IMR-90 (cell line): ENCODE data around the gene HMGN4. TPM values are rescaled to one million over a fixed set of nuclear protein-coding genes. Genes with fewer than 3 reads are reported as not detected.

Experiments
- ATAC-seq: fragments of 200-7000 bp; cut with Tn5 transposase; 2 replicates; pipeline ENCODE4 v1.9.1; 2020; ENCODE audit warnings: low read depth, mild to moderate bottlenecking, moderate library complexity
- BruUV-seq: library from RNA; stranded (reverse); fragments of 400-500 nt; replicated peaks from 2 replicates; lab custom pipeline; 2021; lab: Mats Ljungman, UMichigan
- CTCF ChIA-PET: fragments of 300-600 bp; formaldehyde crosslinking; extraction: SDS; loops from one replicate; lab custom pipeline; 2021; ENCODE audit warnings: antibody characterized with exemption; lab: Yijun Ruan, JAX
- POLR2A ChIA-PET: fragments of 300-600 bp; sonication (Branson Sonifier 250); formaldehyde crosslinking; loops from one replicate; lab custom pipeline; 2022; ENCODE audit warnings: antibody characterized with exemption; ENCODE audit not compliant: unreplicated experiment; lab: Charles Lee
- DNase-seq: peaks from one replicate; pipeline ENCODE4 v3.0.0; 2013
- H2AFZ ChIP-seq: replicated peaks from 2 replicates; pipeline ENCODE3; 2013; ENCODE audit warnings: low read length, mild to moderate bottlenecking; ENCODE audit not compliant: poor library complexity
- H2AK5ac ChIP-seq: 2 replicates; pipeline ENCODE4 v1.6.1; 2013; ENCODE audit warnings: low read depth, low read length, inconsistent platforms
- H2AK9ac ChIP-seq: replicated peaks from 2 replicates; pipeline ENCODE3; 2013; ENCODE audit warnings: mild to moderate bottlenecking, low read depth, low read length, moderate library complexity; ENCODE audit not compliant: poor library complexity
- H2BK120ac ChIP-seq: 2 replicates; pipeline ENCODE4 v1.6.1; 2013; ENCODE audit warnings: low read depth, low read length, inconsistent platforms
- H2BK15ac ChIP-seq: 3 replicates; pipeline ENCODE4 v1.6.1; 2013; ENCODE audit warnings: low read depth, low read length, inconsistent platforms
- H2BK20ac ChIP-seq: 2 replicates; pipeline ENCODE4 v1.6.1; 2013; ENCODE audit warnings: low read depth, mild to moderate bottlenecking, inconsistent platforms, low read length, moderate library complexity
- H2BK5ac ChIP-seq: 2 replicates; pipeline ENCODE4 v1.6.1; 2013; ENCODE audit warnings: mild to moderate bottlenecking, low read depth, low read length, inconsistent platforms; ENCODE audit not compliant: poor library complexity, severe bottlenecking
- H3K14ac ChIP-seq: replicated peaks from 2 replicates; pipeline ENCODE4 v1.6.1; 2013; ENCODE audit warnings: low read depth, low read length, inconsistent platforms
- H3K18ac ChIP-seq: 2 replicates; pipeline ENCODE4 v1.6.1; 2013; ENCODE audit warnings: low read depth, low read length, control low read depth
- H3K23ac ChIP-seq: 2 replicates; pipeline ENCODE4 v1.6.1; 2013; ENCODE audit warnings: low read depth, low read length, inconsistent platforms
- H3K27ac ChIP-seq: 2 replicates; pipeline ENCODE4 v1.5.1; 2013; ENCODE audit warnings: mild to moderate bottlenecking, control low read depth, low read length; ENCODE audit not compliant: insufficient read depth
- H3K27me3 ChIP-seq: 2 replicates; pipeline ENCODE4 v1.6.1; 2013; ENCODE audit warnings: low read length; ENCODE audit not compliant: control insufficient read depth, insufficient read depth
- H3K36me3 ChIP-seq: 2 replicates; pipeline ENCODE4 v1.6.1; 2013; ENCODE audit warnings: low read length, mixed read lengths; ENCODE audit not compliant: control insufficient read depth, insufficient read depth
- H3K4ac ChIP-seq: 2 replicates; pipeline ENCODE4 v1.6.1; 2013; ENCODE audit warnings: low read depth, low read length, inconsistent platforms
- H3K4me1 ChIP-seq: 2 replicates; pipeline ENCODE4 v1.6.1; 2013; ENCODE audit warnings: low read length, mixed read lengths; ENCODE audit not compliant: control insufficient read depth, insufficient read depth
- H3K4me2 ChIP-seq: 2 replicates; pipeline ENCODE4 v1.6.1; 2013; ENCODE audit warnings: low read depth, mild to moderate bottlenecking, control low read depth, low read length, moderate library complexity
- H3K4me3 ChIP-seq: 2 replicates; pipeline ENCODE4 v1.5.1; 2013; ENCODE audit warnings: low read depth, mild to moderate bottlenecking, control low read depth, low read length, moderate library complexity; ENCODE audit not compliant: insufficient read depth
- H3K56ac ChIP-seq: 2 replicates; pipeline ENCODE4 v1.6.1; 2013; ENCODE audit warnings: low read length, inconsistent platforms; ENCODE audit not compliant: insufficient read depth; ENCODE audit errors: extremely low read depth
- H3K79me1 ChIP-seq, 2 experiments: 2 replicates each; pipeline ENCODE4 v1.6.1; 2013; ENCODE audit warnings: low read length in 2 of 2, inconsistent platforms in 1 of 2, low read depth in 1 of 2
- H3K9ac ChIP-seq: 2 replicates; pipeline ENCODE4 v1.6.1; 2013; ENCODE audit warnings: low read depth, low read length, control low read depth
- H3K9me1 ChIP-seq: 2 replicates; pipeline ENCODE4 v1.6.1; 2013; ENCODE audit warnings: low read length, inconsistent platforms; ENCODE audit not compliant: insufficient read depth
- H3K9me3 ChIP-seq: 2 replicates; pipeline ENCODE4 v1.6.1; 2013; ENCODE audit warnings: low read length; ENCODE audit not compliant: control insufficient read depth, insufficient read depth
- H4K20me1 ChIP-seq: 2 replicates; pipeline ENCODE4 v1.6.1; 2013; ENCODE audit warnings: low read length, inconsistent platforms; ENCODE audit not compliant: insufficient read depth
- H4K5ac ChIP-seq: 2 replicates; pipeline ENCODE4 v1.6.1; 2013; ENCODE audit warnings: mild to moderate bottlenecking, low read depth, low read length, control low read depth
- H4K8ac ChIP-seq, 2 experiments: 2 replicates each; pipeline ENCODE4 v1.6.1; 2013; ENCODE audit warnings: low read depth in 2 of 2, low read length in 2 of 2, control low read depth in 1 of 2, inconsistent platforms in 1 of 2
- H4K91ac ChIP-seq: 2 replicates; pipeline ENCODE4 v1.6.1; 2013; ENCODE audit warnings: low read depth, low read length, inconsistent platforms; ENCODE audit not compliant: insufficient read depth
- BHLHE40 ChIP-seq: fragments of 150-350 bp; IDR thresholded peaks from 2 replicates; pipeline ENCODE4 v1.6.1; 2016; ENCODE audit warnings: mild to moderate bottlenecking, low read depth, low read length
- CEBPB ChIP-seq: IDR thresholded peaks from 2 replicates; pipeline ENCODE4 v1.6.1; 2012; ENCODE audit warnings: low read depth, low read length, improper control_type of control experiment
- CHD1 ChIP-seq: IDR thresholded peaks from 2 replicates; pipeline ENCODE4 v1.6.1; 2012; ENCODE audit warnings: low read depth, low read length, improper control_type of control experiment
- FOS ChIP-seq: fragments of 150-350 bp; IDR thresholded peaks from 2 replicates; pipeline ENCODE4 v1.6.1; 2016; ENCODE audit warnings: low read depth, low read length
- MAZ ChIP-seq: IDR thresholded peaks from 2 replicates; pipeline ENCODE4 v1.6.1; 2012; ENCODE audit warnings: low read depth, mild to moderate bottlenecking, low read length, improper control_type of control experiment, moderate library complexity, borderline replicate concordance
- POLR2A ChIP-seq: IDR thresholded peaks from 2 replicates; pipeline ENCODE4 v1.6.1; 2012; ENCODE audit warnings: mild to moderate bottlenecking, low read depth, low read length
- RCOR1 ChIP-seq: IDR thresholded peaks from 2 replicates; pipeline ENCODE4 v1.6.1; 2012; ENCODE audit warnings: mild to moderate bottlenecking, low read length, improper control_type of control experiment; ENCODE audit not compliant: insufficient replicate concordance
- RFX5 ChIP-seq: IDR thresholded peaks from 2 replicates; pipeline ENCODE4 v1.8.0; 2012; ENCODE audit warnings: low read depth, mild to moderate bottlenecking, low read length, moderate library complexity
- SMC3 ChIP-seq: fragments of 150-350 bp; IDR thresholded peaks from 2 replicates; pipeline ENCODE4 v1.6.1; 2016; ENCODE audit warnings: low read depth, mild to moderate bottlenecking, antibody characterized with exemption, low read length, moderate library complexity
- USF2 ChIP-seq: fragments of 150-350 bp; IDR thresholded peaks from 2 replicates; pipeline ENCODE4 v1.6.1; 2017; ENCODE audit warnings: mild to moderate bottlenecking, antibody characterized with exemption, low read length, low read depth
- WGBS, 2 experiments: methylation state at CpG; one replicate each; pipeline versions ENCODE4 v1.1.5 to v1.1.7; 2013; ENCODE audit warnings: missing lambda C conversion rate in 2 of 2; ENCODE audit not compliant: insufficient read length in 1 of 2; ENCODE audit errors: extremely low coverage in 2 of 2; 5-methylcytosine and 5-hydroxymethylcytosine counted together
- dilution Hi-C: fragments of 300-500 bp; cut with HindIII; formaldehyde crosslinking; loops from one replicate; pipeline ENCODE4 v1.14.3; 2018; ENCODE audit warnings: low sequenced_read_pairs; ENCODE audit not compliant: unreplicated experiment
- in situ Hi-C: fragments of 300-500 bp; cut with MboI; formaldehyde crosslinking; loops from 3 replicates; pipeline ENCODE4 v1.14.3; 2019; ENCODE audit warnings: low sequenced_read_pairs, inconsistent platforms, mixed read lengths
- intact Hi-C: fragments of 100-400 bp; cut with micrococcal nuclease; formaldehyde crosslinking; loops from 2 replicates; pipeline ENCODE4 v1.10.0; 2022
- polyA plus RNA-seq, 3 experiments: library from polyadenylated mRNA; depleted of rRNA; stranded (reverse); fragments of >200 nt; gene quantifications; 2 replicates each; pipeline ENCODE4 v1.2.3, GENCODE V29; 2012; ENCODE audit warnings: low replicate concordance in 1 of 3
- total RNA-seq: library from RNA; depleted of rRNA; stranded (reverse); fragments of >200 nt; gene quantifications from 2 replicates; pipeline ENCODE4 v1.2.3, GENCODE V29; 2012
- TF ChIP-seq, protein P1 (sequence below): fragments of 150-350 bp; IDR thresholded peaks from 2 replicates; pipeline ENCODE4 v1.6.1; 2016; ENCODE audit warnings: low read depth, mild to moderate bottlenecking, low read length, moderate library complexity, borderline replicate concordance
- TF ChIP-seq, protein P2 (sequence below): conservative IDR thresholded peaks from 2 replicates; pipeline ENCODE4 v1.5.1; 2012; ENCODE audit warnings: mild to moderate bottlenecking, low read depth, low read length, improper control_type of control experiment

Gene HMGN4
- total and polyA plus RNA-seq, 2 of the 4 experiments (the other 2 are of a cell fraction): 46.4 to 50.2 TPM

DNA sequence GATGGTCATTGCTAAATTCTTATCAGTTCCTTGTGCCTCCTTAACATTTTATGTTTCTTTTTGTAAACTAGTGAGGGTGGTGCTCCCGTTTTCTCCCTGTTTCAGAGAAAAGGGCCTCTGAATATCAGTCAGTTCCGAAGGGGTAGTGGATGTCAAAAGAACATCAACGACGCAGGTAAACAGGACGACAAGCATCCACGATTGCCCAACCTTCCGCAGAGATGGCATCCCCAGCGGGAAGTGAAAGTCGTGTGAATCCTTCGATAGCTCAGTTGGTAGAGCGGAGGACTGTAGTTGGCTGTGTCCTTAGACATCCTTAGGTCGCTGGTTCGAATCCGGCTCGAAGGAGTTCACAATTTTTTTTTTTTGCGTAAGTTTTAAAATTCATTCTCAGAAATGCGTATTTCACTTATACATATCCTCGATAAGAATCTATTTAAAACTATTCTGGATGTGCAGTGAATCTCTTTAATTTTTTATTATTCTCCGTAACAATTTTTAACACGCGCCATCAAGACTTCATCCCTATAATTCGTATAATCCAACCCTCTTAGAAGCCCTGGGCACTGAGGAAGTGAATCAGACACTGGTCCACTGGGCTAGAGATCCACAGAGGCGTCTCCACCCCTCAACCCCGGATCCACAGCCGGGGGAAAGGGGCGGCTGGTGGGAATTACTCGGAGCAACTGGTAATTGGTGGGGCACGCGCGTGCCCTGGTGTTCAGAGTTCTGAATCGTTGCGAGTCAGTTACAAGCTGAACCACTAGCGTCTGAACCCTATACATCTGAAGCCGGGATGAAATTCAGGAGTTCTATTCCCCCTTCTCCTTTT lies 30.7 kb downstream of the HMGN4 start (continued):
- TF ChIP-seq CEBPB (peak; percentile 98), BHLHE40 (no peak), CHD1 (peak; percentile 81; the same call in 1 of the 2 replicates)

DNA sequence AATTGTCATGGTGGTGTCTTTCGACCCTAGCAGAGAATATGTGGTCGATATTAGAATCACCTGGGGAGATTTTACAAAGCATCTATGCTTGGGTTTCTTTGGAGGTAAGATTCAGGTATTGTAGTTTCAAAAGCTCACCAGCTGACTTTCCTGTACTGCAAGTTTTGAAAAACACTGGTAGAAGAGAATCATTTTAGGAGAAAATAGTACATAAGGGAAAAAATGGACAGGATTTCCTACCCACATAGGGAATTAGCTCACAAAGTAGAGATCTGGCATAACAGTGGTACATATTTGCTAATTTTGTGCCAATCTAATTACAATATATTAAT lies 31.2 kb downstream of the HMGN4 start:
- Histone ChIP-seq H2AFZ (no peak overlapping the region), H3K4ac (no peak overlapping the region), H3K9ac (no peak overlapping the region)
- no peak for TF ChIP-seq FOS
- TF ChIP-seq BHLHE40: no peak
- TF ChIP-seq POLR2A: no peak
- TF ChIP-seq MAZ: no peak
- TF ChIP-seq, protein P1, sequence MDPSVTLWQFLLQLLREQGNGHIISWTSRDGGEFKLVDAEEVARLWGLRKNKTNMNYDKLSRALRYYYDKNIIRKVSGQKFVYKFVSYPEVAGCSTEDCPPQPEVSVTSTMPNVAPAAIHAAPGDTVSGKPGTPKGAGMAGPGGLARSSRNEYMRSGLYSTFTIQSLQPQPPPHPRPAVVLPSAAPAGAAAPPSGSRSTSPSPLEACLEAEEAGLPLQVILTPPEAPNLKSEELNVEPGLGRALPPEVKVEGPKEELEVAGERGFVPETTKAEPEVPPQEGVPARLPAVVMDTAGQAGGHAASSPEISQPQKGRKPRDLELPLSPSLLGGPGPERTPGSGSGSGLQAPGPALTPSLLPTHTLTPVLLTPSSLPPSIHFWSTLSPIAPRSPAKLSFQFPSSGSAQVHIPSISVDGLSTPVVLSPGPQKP: no peak
- TF ChIP-seq USF2: no peak
- no peak for TF ChIP-seq CHD1
- TF ChIP-seq CEBPB: no peak
- TF ChIP-seq, protein P2, sequence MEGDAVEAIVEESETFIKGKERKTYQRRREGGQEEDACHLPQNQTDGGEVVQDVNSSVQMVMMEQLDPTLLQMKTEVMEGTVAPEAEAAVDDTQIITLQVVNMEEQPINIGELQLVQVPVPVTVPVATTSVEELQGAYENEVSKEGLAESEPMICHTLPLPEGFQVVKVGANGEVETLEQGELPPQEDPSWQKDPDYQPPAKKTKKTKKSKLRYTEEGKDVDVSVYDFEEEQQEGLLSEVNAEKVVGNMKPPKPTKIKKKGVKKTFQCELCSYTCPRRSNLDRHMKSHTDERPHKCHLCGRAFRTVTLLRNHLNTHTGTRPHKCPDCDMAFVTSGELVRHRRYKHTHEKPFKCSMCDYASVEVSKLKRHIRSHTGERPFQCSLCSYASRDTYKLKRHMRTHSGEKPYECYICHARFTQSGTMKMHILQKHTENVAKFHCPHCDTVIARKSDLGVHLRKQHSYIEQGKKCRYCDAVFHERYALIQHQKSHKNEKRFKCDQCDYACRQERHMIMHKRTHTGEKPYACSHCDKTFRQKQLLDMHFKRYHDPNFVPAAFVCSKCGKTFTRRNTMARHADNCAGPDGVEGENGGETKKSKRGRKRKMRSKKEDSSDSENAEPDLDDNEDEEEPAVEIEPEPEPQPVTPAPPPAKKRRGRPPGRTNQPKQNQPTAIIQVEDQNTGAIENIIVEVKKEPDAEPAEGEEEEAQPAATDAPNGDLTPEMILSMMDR: no peak
- no peak for TF ChIP-seq RFX5
- TF ChIP-seq RCOR1: no peak
- no peak for TF ChIP-seq SMC3

More for the DNA sequence above, 31.2 kb downstream of the HMGN4 start:
- ATAC-seq (no peak), DNase-seq (no peak)
- dilution Hi-C loops (no loop called here), in situ Hi-C loops (no loop called here), intact Hi-C loops (loop anchor here (1.0 kb wide), 1 partner anchor 228 kb away; no protein-coding TSS in a partner anchor)
- Histone ChIP-seq H3K4me3 (peak overlapping the region; percentile 65), H4K8ac (no peak overlapping the region), H3K36me3 (no peaks in the 10 kb centered on the region), H3K56ac (no peak overlapping the region), H3K9me3 (no peaks in the 10 kb centered on the region), H2BK5ac (no peak overlapping the region), H2BK15ac (no peak overlapping the region), H4K5ac (no peak overlapping the region), H3K4me2 (peak overlapping the region; percentile 49; the same call in 1 of the 2 replicates), H2BK120ac (no peak overlapping the region), H4K20me1 (no peaks in the 10 kb centered on the region; the same call in 1 of the 2 replicates), H4K91ac (no peak overlapping the region), H3K79me1 (no peaks in the 10 kb centered on the region), H3K4me1 (no peaks in the 10 kb centered on the region), H3K27me3 (no peaks in the 10 kb centered on the region), H2BK20ac (no peak overlapping the region), H3K23ac (no peak overlapping the region), H3K18ac (no peak overlapping the region), H2AK5ac (no peak overlapping the region), H2AK9ac (no peak overlapping the region), H3K14ac (no peak overlapping the region), H3K9me1 (no peaks in the 10 kb centered on the region), H3K27ac (no peak overlapping the region)
- POLR2A ChIA-PET: no interaction called here
- CTCF ChIA-PET: interaction anchor here (0.6 to 2.6 kb wide), 3 partner anchors 26 to 231 kb away, joined by 3 to 9 read pairs (median 6); no protein-coding TSS in a partner anchor
- BruUV-seq: no TSS peak
- no CpG with 5 or more reads among the region's 2 CpGs for WGBS, 2 experiments
